NCI-H146 treated with DMSO at 0.1 percent for 48 hours (cell line): ENCODE measurements around the gene CENPP.
"Not testable (repeated sequence)": the region's sequence is repeated elsewhere in the genome, so short reads cannot be mapped to it uniquely, and the experiment has no call there.

Experiments used
- DNase-seq: peaks from one replicate; lab custom pipeline; 2025; ENCODE audit not compliant: unreplicated experiment; lab: John Stamatoyannopoulos, UW

CENPP gene

GRCh38 chr9:92611621-92612285 lies 286.0 kb downstream of the CENPP start:
- no peak for DNase-seq

GRCh38 chr9:92612292-92612691 lies 286.5 kb downstream of the CENPP start:
- no peak for DNase-seq

DNA sequence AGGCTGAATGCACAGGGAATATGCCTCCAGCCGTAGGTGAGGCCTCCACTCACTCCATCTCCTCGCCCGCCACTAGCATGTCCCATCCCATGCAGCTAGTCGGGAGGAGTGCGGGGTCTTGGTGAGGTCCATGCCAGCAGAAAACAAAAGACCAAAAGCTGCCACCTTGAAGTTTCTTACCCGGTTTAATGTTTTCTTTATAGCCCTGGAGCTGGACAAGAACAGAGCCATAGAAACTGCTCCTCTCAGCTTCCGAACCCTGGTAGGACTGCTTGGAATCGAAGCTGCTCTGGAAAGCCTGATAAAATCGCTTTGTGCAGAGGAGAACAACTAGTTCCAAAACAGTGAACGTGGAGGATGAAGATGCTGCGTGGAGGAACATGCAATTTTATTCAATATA lies 287.1 kb downstream of the CENPP start:
- DNase-seq = no peak

DNA sequence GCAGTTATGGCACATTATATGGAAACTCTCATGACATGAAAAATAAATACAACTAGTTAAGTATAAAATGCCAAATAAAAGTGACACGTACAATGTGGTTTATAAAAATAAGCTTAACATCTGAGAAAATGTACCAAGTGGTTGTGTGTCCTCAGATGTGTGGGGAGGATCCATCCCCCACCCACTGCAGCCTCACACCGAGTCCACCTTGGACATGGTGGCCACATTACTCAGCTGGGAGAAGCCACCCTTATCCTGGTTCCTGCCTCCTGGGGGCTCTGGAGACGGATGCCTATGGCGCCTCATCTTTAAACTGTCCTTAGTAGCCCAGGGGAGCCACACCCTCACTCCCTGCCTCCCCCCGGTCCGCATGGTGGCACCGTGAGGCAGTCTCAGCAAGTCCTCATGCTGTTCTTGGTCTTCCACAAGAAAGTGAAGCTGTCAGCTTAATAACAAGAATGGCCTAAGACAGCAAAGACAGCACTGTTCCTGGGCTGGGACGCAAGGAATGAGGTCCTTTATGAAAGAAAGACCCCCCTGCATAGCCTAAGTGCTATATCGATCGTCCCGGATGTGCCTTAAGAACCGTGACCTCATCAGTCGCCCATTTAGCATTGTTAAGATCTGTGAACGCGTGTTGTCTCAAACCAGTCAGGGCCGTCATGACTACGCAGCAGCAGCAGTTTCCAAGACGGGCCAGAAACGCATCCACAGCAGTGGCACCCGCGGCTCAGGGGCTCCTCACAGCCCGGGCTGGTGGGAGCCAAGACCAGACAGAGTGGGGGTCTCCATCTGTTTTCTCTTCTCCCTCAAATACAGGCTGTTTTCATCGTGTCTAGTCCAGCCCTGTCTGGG lies 287.7 kb downstream of the CENPP start:
- no peak for DNase-seq

DNA sequence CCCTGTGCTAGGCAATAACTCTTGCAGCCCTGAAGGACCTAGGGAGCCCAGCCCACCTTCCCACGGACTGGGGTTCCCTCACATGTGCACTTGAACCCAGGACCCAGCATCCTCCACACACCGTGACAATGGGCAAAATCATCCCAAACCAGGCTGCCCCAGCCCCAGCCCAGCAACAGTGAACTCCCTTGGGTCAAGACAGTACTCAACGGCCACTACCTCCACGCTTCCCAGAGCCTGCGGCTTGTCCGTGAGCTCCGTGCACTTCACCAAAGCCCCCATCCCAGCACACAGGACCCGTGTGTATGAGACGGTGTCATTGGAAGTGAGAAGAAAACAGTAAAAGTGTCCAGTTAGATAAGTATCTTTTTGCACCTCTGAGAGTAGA lies 288.4 kb downstream of the CENPP start:
- DNase-seq = no peak

DNA sequence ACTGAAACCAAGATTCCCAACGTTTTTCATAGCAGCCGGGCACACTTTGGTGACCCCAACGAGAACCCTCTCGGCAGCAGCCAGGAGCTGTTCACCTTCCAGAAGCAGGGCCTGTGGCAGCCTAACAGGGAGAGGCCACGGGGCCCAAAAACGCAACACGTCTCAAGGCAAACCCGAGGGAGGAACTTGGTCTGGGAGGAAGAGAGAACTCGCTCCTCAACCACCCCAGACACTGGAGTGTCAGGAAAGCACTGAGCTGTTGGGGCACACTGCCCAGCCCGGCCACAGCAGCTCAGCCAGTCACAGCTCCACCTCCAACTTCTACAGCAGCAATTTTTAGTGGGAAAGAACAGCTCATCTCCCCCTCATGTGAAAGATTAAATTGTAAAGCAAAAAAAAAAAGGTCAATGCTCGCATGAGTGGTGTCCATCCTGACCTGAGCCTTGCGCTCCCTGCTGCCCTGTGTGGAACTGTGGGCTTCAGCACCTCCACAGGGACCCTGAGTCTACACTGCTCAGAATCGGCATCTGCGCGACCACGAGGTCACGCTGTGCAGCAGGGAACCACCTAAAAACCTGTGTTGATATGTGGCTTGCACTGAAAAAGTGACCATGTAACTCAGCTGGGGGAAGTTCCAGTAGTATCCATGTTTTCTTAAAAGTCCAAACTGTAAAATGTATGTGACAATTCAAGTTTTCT lies 289.2 kb downstream of the CENPP start:
- DNase-seq = no peak

- DNase-seq = no peak
These were observed 290.0 kb downstream of the CENPP start for GRCh38 chr9:92615790-92616189.

DNA sequence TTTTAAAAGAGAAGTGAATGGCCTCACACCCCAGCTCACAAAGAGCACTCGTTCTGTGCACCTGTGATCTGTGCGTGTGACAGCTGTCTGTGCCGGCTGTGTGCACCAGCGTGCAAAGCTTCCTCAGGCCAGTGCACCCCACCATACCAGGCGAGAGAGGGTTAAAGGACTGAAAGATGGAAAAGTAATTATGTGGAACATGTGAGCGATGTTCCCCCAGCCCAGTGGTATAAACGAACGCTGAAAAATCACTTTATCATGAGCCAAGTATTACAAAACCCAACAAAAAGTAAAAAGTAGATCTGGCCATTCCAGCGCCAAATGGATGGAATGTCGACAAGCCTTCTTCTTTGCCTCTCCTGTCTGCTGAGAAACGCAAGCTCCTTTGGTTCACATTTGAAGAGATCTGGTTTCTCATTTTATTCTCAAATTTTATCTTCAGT lies 290.5 kb downstream of the CENPP start:
- DNase-seq = no peak

DNA sequence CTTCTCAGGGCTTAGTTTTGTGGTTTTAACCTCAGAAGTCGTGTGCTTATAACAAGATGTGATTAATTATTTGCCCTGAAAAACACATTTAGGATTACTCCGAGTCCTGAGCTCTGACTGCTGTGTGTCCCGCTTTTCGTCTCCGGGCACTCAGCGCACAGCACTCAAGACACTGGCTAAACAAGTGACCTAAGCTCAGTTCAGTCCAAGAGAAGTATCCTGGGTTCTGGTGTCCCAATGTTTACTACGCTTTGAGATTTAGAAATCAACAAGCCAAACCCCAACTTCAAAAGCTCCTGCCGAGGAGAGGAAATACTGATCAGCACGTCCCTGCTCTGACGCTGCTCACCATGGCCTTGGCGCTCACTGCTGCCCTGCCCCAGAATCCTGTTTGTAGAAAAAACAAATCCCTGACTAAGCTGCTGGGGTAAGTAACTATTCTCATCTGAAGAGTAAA lies 290.9 kb downstream of the CENPP start:
- no peak for DNase-seq

- no peak for DNase-seq
These were observed 291.6 kb downstream of the CENPP start for GRCh38 chr9:92617195-92617813.

DNA sequence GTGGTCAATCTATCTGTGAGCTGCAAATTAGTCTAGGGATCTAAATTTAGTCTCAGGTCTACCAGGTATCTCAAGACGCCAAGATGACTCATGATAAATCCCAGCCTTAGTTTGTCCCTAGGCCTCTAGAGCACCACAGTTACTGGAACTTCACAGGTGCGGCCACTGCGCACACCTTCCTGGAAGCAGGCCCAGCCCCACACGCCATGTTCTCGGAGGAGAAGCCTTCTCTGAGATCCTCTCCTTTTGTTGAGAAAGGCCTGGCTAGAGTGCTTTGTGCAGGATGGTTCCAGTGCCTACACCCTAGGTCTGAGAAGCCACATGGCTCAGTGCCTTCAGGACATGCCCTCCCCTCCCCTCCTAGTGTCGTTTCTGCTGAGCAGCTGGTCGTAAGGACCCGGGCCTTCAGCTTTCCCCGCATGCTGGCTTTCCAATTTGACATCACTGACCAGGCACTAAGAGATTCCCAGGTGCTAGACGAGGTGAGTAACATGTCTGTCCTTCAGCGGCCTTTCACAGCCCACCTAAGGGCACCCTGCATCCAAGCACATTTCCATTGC lies 292.3 kb downstream of the CENPP start:
- no peak for DNase-seq

DNA sequence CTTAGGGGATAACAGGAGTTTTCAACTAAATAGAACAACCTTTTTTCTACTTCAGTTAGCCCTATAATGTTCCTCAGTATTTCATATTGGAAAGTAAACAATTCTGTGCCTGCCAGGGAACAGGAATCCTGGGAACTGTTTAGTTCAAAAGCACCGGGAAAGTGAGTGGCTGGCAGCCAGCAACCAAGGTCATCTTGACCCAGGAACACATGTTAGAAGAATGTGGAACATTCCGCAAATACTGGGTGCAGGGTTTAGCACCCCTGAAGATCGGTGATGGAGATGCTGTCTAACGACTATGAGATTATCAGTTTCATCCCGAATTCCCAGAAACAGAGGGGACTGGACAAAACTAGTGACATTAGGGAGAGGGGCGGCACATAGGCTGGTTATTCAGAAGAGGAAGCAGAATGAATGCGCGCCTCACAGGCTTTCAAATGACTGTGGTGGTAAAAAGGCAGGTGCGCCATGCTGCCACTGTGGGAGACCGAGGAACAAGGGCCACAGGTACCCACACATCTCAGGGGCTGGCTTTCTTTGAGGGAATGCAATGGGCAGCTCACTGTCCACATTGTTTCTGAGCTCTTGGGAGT lies 293.0 kb downstream of the CENPP start:
- DNase-seq = no peak

DNA sequence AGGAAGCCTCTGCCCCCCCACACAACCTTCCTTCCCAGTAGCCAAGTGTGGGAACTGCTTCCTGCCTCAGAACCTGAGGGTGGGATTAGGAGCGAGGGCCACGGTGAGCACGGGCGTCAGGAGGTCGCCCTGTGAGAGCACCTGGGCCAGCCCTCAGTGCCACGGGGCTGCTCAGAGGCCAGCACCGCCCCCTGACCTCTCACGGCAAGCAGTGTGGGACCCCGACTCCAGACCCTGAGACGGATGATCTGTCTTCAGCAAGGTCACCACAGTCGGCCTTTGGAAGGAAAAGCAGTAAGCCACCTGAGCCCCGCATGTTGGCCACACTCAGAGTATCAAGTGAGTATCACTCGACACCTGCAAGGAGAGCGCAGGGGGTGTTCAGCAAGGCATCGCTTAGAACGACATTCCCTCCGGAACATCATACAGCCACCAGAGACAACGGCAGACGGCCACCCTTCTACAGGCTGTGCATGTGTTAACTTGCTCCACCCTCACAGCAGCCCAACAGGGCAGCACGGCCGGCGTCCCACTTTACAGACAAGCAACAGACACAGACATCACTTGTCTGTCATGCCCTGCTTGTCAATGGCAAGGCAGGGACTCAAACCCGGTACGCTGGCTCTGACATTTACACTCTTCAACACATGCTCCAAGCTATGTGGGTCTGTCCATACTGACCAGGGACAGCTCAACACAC lies 294.0 kb downstream of the CENPP start:
- no peak for DNase-seq

DNA sequence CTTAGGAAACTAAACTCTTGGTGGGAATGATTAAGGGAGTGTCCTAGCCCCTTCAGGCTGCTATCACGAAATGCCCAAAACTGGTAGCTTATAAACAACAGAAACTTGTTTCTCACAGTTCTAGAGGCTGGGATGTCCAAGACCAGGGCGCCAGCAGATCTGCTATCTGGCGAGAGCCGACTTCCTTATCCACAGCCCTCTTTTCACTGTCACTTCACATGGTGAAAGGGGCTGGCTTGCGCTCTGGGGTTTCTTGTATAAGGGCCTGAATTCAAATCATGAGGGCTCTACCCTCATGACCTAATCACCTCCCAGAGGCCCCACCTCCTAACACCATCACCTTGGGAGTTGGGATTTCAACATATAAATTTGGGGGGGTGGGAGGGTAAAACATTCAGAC lies 295.1 kb downstream of the CENPP start:
- DNase-seq = no peak

DNA sequence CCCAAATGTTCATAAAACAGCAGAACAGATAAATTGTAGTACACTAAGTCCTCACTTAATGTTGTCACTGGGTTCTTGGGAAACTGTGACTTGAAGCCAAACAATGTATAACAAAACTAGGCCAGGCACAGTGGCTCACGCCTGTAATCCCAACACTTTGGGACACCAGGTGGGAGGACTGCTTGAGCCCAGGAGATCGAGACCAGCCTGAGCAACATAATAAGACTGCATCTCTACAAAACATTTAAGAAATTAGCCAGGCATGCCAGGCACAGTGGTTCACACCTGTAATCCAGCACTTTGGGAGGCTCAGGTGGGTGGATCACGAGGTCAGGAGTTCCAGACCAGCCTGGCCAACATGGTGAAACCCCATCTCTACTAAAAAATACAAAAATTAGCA lies 298.2 kb downstream of the CENPP start:
- not testable (repeated sequence) for DNase-seq

DNA sequence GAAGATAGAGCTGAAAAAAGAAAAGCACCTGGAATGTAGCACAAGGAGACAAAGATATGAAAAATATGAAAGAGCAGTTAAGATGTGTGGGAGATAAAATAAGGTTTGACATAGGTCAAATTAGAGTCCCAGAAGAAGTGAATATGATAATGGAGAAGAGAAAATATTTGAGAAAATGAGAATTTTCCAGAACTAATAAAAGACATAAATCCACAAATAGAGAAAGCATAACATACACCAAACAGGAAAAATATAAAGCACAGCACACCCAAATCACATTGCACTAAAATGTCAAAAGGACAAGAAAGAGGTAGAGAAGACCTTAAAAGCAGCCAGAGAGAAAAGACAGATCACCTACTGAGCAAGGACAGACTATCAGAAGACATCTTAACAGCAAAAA lies 300.7 kb downstream of the CENPP start:
- no peak for DNase-seq

DNA sequence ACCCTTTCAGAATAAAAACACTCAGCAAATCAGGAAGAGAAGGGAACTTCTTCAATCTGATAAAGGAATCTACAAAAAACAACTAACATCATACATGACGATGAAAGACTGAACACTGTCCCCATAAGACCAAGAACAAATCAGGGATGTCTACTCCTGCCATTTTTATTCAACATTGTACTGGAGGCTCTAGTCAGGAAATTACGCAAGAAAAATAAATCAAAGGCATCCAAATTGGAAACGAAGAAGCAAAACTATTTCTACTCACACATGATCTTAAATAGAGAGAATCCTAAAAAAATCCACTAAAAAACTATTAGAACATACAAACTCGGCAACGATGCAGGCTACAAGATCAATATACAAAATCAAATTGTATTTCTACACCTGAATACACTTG lies 301.9 kb downstream of the CENPP start:
- DNase-seq = no peak

GRCh38 chr9:92631452-92632343 lies 305.9 kb downstream of the CENPP start:
- no peak for DNase-seq

GRCh38 chr9:92632641-92633040 lies 306.9 kb downstream of the CENPP start:
- DNase-seq = no peak
